HG02973 (cell line): ENCODE results near the gene NRCAM.
"Not testable (repeated sequence)": the region's sequence is repeated elsewhere in the genome, so short reads cannot be mapped to it uniquely, and the experiment has no call there.

Source experiments
- ATAC-seq: cut with Tn5 transposase; IDR thresholded peaks from one replicate; pipeline ENCODE4 v1.9.1; 2021; ENCODE audit warnings: moderate library complexity; ENCODE audit not compliant: unreplicated experiment

Gene NRCAM

DNA sequence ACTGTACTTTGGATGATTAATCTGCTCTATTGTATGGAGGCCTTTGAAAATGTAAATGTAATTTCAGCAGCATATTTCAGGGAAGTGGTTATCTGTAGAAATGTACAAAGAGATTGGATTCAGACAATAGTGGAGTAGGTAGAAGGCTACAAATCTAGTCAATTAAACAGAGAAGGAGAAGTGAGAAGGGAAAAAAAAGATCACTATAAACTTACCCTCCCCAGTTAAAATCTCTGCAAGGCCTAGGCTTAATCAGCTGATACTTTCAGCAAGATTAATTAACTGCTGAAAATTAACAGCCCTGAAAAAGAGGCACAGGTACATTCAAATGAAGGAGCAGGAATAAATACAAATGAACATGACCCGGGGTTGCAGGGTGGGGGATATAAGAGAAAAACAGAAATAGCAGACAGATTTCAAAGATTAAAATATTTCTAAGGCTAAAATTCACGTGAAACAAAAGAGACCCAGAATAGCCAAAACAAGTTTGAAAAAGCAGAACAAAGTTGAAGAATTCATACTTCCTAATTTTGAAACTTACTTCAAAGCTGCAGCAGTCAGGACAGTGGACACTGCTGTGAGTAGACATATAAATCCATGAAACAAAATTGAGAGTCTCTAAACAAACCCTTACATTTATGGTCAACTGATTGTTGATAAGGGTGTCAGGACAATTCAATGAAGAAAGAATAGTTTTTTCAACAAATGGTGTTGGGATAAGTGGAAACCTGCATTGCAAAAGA, 96.0 kb downstream of the NRCAM start:
- no peak for ATAC-seq

DNA sequence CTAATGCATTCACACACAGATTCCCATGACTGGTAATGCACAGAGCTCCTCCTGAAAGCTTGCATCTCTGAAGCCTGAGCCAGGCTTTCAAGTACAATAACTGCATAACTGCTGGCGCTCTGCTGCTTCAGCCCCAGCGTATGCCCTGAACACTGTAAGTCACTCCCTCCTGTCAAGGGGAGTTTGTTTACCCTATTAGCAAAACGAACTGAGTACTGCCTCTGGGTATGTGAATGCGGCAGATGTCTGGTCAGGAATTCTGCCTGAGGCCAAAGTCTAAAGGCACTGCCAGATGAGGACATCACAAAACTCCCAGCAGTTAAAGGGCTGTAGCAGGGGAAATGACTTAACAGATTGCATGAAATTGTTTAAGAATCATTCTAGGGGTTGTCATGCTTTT, 97.7 kb downstream of the NRCAM start:
- no peak for ATAC-seq

DNA sequence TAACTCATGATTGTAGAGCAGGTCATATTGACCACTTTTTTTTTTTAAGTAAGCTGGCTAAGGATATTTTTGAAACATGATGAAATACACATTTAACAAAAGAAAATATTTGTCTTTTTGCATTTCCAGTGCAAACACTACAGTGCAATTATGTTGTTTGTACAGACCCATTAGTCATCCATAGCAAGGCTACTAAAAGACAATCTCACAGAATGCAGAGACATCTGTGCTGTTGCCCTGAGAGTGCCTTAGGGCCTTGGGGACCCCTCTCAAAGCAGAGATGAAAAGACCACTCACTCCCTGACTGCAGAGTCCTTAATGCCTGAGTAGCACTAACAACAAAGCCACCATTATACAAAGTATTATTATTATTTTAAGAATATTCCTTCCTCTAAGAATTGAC, 104.5 kb downstream of the NRCAM start:
- no peak for ATAC-seq

DNA sequence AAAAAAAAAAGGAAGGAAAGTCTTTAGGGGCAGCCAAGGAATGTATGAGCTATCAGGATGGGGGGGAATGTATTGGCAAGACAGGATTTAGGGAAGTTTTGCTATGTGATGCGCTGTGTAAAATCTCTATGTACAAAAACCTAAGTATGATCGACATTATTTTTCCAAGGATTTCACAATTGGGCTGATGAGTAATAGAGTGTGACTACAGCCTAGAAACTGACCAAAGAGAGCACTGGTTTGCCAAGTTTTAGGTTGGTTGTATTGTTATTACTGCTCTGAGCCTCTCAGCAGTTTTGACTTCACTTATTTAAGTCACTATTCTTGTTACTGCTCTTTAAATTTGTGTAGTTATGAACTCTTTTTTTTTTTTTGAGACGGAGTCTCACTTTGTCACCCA, 107.3 kb downstream of the NRCAM start:
- ATAC-seq: no peak

DNA sequence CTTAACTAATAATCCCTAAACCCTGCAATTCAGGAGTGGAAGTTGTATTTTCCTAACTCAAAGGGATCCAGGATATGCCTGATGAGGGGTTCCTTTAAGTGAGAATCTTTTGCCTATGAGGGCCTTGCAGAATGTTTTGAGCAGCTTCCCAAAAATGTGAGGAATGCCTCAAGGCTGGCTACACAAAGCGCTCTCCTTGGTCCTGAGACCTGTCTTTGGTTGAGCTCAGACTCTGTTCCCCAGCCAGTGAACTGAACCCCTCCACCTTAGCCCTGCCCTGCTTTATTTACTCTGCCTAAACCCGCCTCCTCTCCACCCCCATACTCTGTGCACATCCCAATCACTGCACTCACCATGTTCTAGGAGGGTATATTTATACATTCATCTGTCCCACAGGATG, 108.6 kb downstream of the NRCAM start:
- no peak for ATAC-seq

DNA sequence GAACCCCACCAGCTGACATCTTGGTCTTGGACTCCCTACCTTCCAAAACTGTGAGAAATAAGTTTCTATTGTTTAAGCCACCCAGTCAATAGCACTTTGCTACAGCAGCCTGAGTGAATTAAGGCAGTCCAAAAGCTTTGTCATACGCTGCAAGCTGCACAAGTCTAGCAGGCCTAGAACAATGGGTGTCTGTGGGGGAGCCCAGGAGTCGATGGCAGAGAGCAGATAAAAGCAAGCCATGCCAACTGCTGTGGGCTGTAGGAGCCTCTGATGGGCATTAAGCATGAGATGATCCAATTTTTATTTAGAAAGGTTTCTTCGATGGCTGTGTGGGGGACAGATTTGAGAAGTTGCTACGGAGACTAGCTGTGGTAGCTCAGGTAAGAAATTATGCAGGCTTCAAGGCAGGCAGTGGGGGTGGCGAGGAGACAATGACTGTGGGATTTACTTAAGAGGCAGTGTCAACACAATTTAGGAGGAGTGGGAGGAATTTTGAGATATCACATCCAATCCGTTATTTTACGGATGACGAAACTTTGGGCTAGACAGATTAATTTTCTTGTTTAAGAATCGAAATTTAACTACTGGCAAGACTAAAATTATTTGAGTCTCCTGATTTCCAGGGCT, 110.4 kb downstream of the NRCAM start:
- ATAC-seq: no peak

DNA sequence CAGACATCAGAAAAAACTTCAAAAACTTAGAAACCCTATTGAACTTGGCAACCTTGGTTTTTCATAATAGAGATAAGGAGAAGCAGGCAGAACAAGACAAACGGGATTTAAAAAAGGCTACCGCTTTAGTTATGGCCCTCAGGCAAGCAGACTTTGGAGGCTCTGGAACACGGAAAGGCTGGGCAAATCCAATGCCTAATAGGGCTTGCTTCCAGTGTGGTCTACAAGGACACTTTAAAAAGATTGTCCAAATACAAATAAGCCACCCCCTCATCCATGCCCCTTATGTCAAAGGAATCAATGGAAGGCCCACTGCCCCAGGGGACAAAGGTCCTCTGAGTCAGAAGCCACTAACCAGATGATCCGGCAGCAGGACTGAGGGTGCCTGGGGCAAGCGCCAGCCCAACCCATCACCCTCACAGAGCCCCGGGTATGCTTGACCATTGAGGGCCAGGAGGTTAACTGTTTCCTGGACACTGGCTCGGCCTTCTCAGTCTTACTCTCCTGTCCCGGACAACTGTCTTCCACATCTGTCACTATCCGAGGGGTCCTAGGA, 115.3 kb downstream of the NRCAM start:
- ATAC-seq: no peak

DNA sequence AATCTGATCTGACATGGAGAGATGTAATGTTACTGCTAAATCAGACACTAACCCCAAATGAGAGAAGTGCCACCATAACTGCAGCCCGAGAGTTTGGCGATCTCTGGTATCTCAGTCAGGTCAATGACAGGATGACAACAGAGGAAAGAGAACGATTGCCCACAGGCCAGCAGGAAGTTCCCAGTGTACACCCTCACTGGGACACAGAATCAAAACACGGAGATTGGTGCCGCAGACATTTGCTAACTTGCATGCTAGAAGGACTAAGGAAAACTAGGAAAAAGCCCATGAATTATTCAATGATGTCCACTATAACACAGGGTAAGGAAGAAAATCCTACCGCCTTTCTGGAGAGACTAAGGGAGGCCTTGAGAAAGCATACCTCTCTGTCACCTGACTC, 115.8 kb downstream of the NRCAM start:
- ATAC-seq: not testable (repeated sequence)

DNA sequence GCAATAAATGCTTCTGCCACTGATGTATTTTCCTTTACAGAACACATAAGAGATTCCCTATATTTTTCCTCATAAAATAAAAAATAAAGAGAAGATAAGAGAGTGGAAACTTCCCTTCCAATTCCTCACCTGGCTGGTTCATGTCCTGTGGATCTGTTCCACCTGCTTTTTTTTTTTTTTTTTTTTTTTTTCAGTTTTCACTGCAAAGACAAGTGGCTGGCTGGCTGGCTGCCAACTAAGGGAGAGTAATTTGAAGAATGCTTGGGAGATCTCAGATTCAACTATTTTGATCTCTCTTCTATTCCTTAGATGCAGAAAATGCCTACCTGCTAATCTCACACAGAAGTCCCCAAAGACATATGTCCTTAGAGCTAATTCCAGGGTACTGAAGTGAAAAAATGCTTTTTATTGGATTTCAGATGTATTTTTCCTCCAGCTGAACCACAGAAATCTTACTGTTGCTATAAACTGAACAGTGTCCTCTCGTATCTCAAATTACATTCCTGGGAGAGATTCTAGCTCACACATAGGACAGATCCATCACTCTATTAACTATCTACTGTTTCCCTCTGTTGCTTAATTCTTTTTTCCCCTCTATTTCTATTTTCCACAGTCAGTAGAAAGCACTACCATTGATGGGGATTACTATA, 120.8 kb downstream of the NRCAM start:
- no peak for ATAC-seq

DNA sequence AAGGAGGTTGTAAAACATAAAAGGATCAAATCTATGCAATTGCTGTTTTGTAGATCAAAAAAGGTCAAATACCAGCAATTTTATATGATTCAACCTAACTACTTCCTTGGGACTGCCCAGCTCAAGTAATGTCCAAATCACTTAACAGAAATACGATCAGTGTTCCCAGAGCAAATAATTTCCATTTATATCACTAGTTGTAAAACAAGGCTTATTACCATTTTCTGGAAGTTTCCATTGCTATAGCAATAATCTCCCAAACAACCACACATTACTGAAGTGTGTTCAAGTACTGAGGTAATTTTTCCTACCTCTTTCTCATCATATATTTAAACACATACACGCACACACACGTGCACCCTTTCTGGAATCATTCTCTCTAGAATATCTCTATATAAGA, 123.3 kb downstream of the NRCAM start:
- no peak for ATAC-seq

DNA sequence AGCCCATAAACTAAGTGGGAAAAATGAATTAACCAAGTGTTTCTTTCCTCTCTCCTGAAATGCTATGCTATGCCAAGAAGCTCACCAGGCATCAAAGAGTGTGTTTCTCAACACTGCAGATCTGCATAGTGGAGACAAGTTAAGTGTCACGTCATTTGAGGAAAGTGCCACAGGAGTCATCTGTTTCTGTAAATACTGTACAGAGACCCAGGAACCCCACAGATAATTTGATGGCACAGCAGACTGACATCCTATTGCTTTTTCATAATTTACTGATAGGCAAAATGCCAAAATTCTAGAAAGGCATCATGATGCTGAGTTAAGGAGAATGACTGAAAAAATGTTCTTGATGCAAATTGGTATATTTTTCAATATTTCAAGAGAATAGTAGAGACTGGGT, 124.3 kb downstream of the NRCAM start:
- no peak for ATAC-seq

DNA sequence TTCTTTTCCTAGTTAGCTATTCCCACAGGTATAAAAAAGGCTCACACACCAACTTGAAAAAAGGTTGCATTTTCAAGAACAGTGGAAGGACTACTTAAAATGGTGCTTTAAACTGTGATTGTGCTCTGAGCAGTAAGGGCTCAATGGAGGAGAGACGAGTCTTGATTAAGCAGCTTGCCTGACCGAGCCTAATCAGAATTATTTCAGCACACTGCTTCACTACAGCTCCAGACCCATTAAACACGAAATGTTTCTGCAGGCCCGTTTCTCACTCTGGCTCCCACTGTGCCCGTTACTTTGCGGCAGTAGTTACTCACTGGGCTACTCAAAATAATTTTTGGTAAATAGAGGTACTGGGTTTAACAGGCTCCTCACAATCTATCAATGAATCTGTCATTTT, 126.0 kb downstream of the NRCAM start:
- no peak for ATAC-seq

DNA sequence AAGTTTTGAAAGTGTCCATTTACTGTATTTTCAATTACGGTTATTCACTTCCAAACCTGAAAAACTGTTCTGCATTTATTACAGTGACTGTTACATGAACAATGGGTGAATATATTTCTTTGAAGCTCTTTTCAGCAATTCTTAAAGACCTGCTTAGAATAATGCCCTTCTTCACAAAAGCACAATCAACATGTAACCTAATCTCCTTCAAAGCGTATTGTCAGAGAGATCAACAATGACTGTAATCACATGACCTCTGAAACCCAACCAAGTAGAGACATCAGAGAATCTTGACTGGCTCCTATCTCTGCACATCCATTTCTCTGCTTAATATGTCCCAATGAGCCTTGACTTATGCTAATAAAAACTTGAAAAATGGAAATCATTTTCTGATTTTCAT, 126.7 kb downstream of the NRCAM start:
- no peak for ATAC-seq

DNA sequence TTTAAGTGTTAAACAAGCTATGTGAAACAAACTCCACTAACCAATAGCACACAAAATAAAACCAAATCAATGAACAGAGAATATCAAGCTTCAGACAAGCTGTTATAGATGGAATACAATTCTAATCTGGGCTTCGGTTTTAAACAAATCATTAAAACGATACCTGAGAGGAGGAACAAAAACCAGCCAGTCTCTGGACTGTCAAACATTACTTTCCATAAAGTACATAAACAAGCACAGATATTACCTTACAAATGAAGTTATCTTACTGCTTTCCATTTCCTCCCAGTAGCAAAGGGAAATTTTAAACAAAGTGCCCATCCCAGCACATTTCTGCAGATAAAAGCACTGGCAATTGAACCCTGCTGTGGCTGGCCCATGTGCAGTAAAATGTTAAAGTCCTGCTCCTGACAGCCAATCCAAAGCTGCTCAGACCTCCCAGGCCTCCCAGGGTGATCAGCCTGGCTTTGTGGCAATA, 128.0 kb downstream of the NRCAM start:
- ATAC-seq: peak; percentile 73

DNA sequence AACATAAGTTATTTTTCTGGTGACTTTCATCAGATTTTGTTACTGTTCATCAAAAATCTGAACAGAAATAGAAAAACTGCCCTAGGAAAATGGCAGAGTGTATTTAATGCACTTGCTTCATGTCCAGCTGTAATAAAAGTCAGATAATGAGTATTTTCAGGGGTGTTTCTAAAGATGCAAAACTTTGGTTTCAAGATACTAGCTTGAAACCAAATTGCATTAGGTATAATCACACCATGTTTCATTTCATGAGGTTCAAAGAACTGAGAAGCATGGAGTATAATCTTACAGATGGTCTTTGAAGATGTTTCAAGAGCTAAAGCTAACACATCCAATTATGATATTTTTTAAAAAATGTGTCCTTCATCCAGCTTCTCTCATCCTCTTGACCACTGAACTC, 128.9 kb downstream of the NRCAM start:
- peak; percentile 40 for ATAC-seq

DNA sequence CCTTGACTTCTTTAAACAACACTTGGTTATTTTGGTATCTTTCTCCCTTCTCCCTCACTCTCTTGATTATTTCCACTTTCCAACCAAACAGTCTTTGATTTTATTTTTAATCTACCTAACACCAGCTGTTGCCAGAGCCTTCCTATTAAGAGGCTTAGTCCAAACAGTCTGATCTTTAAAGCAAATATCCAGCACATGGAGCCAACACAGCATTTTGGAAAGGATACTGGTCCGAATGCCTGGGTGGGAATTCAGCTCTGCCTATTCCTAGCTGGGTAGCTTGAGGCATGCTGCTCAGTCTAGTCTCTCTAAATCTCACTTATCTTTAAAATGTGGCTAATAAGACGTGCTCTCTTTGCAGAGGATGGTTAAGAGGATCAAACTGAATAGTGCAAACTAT, 129.3 kb downstream of the NRCAM start:
- ATAC-seq: no peak

DNA sequence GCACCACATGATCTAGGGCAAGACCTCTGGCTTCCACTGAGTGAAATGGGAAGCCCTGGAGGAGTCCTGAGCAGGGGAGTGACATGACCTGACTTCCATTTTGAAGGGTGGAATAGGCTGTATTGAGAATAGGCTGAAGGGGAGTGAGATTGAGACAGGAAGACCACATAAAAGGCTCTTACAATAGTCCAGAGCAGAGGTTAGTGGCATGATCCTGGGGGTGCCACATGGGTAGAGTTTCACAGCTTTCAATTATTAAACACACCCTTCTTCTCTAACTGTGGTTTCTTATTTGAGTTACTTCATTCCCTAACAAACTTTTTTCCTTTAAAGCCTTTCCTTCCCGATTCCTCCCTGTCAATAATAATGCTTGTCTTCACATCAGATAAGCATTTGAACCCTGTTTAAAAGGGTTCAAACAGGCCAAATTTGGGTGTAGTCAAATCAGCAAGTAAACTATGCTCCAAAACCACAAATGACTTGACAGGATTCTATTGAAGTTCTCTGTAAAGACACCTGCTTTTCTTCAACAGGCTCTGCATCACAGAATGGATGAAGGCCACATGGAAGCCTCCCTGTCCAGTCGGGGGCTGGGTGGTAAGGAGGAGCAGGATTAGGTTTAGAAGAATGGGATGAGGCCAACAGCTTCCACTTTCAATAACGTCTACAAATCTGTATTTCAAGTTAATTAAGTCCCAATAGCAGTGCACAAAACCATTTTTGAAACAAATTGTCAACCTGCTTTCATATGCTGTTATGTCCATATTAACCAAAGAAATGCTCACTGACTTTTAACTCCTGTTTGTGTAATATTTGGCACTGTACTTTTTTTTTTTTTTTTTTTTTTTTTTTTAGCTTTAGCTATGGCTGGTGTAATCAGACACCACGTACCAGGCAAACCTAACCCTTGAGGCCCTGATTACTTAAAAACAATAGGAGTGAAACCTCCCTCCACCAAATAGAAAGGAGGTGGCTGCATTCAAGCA, 131.9 kb downstream of the NRCAM start:
- ATAC-seq: no peak

DNA sequence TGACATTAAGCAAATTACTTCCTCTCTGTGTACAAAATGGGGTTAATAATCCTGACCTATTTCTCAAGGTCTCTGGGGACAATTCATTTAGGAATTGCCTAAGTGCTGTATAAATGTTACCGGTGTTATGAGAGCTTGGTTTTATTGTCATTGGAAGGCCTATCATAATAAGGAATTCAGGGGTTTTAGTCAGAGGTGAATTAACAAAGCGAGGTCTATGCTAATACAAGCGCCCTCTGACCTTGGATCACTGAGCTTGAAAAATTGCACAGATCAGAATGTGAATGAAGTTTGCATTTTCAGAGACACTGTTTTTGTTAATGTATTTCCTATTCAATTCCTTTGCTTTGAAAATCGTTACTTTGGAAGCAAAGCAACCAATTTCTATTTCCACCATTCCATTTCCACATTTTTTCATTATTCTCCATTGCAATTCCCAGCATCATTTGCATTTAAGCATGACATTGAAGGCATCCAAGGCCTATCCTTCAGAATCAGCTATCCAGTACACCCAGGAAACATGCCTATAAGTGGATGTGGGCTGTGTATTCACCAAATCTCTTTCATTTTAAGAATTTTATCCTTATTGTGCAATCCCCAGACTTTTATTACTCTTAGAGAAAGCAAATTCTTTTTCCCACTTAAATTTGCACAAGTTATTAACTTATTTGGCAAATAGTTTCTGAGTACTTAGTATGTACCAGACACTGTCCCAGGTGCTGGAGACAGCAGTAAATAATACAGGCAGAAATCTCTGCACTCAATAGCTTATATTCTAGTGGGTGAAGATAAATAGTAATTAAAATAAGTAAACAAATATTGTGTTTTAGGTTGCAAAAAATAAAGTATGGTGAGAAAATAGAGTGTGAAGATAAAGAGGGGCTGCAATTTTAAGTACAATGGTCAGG, 133.1 kb downstream of the NRCAM start:
- no peak for ATAC-seq

DNA sequence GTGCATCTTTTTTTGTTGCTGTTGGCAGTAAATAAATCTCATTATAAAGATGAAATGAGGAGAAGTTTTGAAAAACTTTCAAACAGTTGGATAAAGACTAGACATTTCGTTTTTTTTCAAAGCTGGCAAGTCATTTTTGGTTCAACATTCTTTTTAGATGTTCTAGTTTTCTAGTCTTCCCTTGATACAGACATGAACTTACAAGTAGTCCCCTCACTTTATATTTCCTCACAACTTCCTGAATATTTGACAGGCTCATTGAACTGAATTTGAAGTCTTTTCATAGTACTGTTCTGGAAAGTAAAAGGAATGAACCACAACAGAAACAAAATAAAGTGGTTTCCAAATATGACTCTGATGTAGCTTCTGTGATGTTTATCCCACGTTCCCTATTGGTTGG, 134.2 kb downstream of the NRCAM start:
- no peak for ATAC-seq

DNA sequence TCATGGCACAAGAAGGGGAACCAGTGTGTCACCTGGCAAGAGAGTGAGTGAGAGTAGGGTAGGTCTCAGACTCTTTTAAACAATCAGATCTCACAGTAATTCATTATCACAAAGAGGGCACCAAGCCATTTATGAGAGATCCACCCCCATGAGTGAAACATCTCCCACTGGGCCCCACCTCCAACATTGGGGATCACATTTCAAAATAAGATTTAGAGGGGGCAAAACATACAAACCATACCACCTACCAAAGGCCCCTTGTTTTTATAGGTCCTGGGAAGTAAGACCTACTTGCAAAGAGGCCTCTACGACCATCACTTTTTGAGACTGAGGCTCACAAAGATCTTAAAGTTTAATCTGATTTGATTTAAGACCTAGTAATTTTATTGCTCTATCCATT, 134.9 kb downstream of the NRCAM start:
- no peak for ATAC-seq
